Mesenchymal stem cell (in vitro differentiated cells and primary cell): ENCODE data around the gene ZDHHC7.

Source experiments
- DNase-seq: peaks from one replicate; pipeline ENCODE4 v3.0.0-alpha.2; 2013
- H2AFZ ChIP-seq: one replicate; pipeline ENCODE4 v1.6.1; 2013; ENCODE audit warnings: low read depth, mild to moderate bottlenecking, control low read depth, inconsistent platforms, low read length, moderate library complexity
- H2AK5ac ChIP-seq: 2 replicates; pipeline ENCODE4 v1.6.1; 2013; ENCODE audit warnings: low read length, moderate library complexity, mild to moderate bottlenecking, inconsistent platforms; ENCODE audit not compliant: severe bottlenecking
- H2BK120ac ChIP-seq: one replicate; pipeline ENCODE4 v1.6.1; 2013; ENCODE audit warnings: low read depth, mild to moderate bottlenecking, inconsistent platforms, low read length, moderate library complexity
- H2BK12ac ChIP-seq, 2 experiments: one replicate each; pipeline ENCODE4 v1.6.1; 2013; ENCODE audit warnings: inconsistent platforms in 2 of 2, low read length in 2 of 2, mild to moderate bottlenecking in 2 of 2, moderate library complexity in 2 of 2, control low read depth in 1 of 2
- H2BK15ac ChIP-seq: one replicate; pipeline ENCODE4 v1.6.1; 2013; ENCODE audit warnings: mild to moderate bottlenecking, low read depth, inconsistent platforms; ENCODE audit not compliant: poor library complexity, severe bottlenecking
- H2BK5ac ChIP-seq: 2 replicates; pipeline ENCODE4 v1.6.1; 2013; ENCODE audit warnings: low read depth, mild to moderate bottlenecking, low read length, control low read depth, inconsistent platforms; ENCODE audit not compliant: poor library complexity, severe bottlenecking
- H3K14ac ChIP-seq, 2 experiments: one replicate each; pipeline ENCODE4 v1.6.1; 2013; ENCODE audit warnings: inconsistent platforms in 2 of 2, low read length in 2 of 2, control low read depth in 1 of 2, mild to moderate bottlenecking in 1 of 2, moderate library complexity in 1 of 2
- H3K18ac ChIP-seq, 2 experiments: one replicate each; pipeline ENCODE4 v1.6.1; 2013; ENCODE audit warnings: inconsistent platforms in 2 of 2, low read length in 2 of 2, control low read depth in 1 of 2, low read depth in 1 of 2, mild to moderate bottlenecking in 1 of 2
- H3K23ac ChIP-seq, 2 experiments: one replicate each; pipeline ENCODE4 v1.6.1; 2013; ENCODE audit warnings: inconsistent platforms in 2 of 2, low read length in 2 of 2, mild to moderate bottlenecking in 2 of 2, moderate library complexity in 2 of 2, control low read depth in 1 of 2
- H3K27ac ChIP-seq: 2 replicates; pipeline ENCODE4 v1.5.1; 2013; ENCODE audit warnings: mild to moderate bottlenecking, moderate library complexity, low read length, control low read depth, inconsistent platforms; ENCODE audit not compliant: poor library complexity, severe bottlenecking
- H3K27me3 ChIP-seq, 2 experiments: 2 replicates each; pipeline versions ENCODE4 v1.6.1 to v1.7.0; 2013; ENCODE audit warnings: low read length in 2 of 2, mild to moderate bottlenecking in 2 of 2, moderate library complexity in 2 of 2, control low read depth in 1 of 2, inconsistent platforms in 1 of 2; ENCODE audit not compliant: control insufficient read depth in 1 of 2, insufficient read depth in 1 of 2
- H3K36me3 ChIP-seq, 2 experiments: 2 replicates each; pipeline versions ENCODE4 v1.6.1 to v1.7.0; 2013; ENCODE audit warnings: low read length in 2 of 2, control low read depth in 1 of 2, inconsistent platforms in 1 of 2, low read depth in 1 of 2, mild to moderate bottlenecking in 1 of 2; ENCODE audit not compliant: insufficient read depth in 2 of 2, control insufficient read depth in 1 of 2
- H3K4ac ChIP-seq, 2 experiments: one replicate each; pipeline ENCODE4 v1.6.1; 2013; ENCODE audit warnings: inconsistent platforms in 2 of 2, low read length in 2 of 2, mild to moderate bottlenecking in 2 of 2, moderate library complexity in 2 of 2, control low read depth in 1 of 2, low read depth in 1 of 2
- H3K4me1 ChIP-seq: 2 replicates; pipeline ENCODE4 v1.6.1; 2013; ENCODE audit warnings: low read depth, low read length, control low read depth; ENCODE audit not compliant: control insufficient read depth, insufficient read depth
- H3K4me2 ChIP-seq: 2 replicates; pipeline ENCODE4 v1.6.1; 2013; ENCODE audit warnings: low read length, mild to moderate bottlenecking, inconsistent platforms; ENCODE audit not compliant: poor library complexity, severe bottlenecking
- H3K4me3 ChIP-seq, 2 experiments: 2 replicates each; pipeline versions ENCODE4 v1.5.1 to v1.7.0; 2013; ENCODE audit warnings: low read length in 2 of 2, mild to moderate bottlenecking in 2 of 2, control low read depth in 1 of 2, low read depth in 1 of 2; ENCODE audit not compliant: insufficient read depth in 1 of 2
- H3K79me1 ChIP-seq: replicated peaks from 2 replicates; pipeline ENCODE4 v1.6.1; 2013; ENCODE audit warnings: mild to moderate bottlenecking, control low read depth, low read length, inconsistent platforms; ENCODE audit not compliant: poor library complexity, severe bottlenecking
- H3K9ac ChIP-seq: 2 replicates; pipeline ENCODE4 v1.7.0; 2013; ENCODE audit warnings: mild to moderate bottlenecking, low read length, moderate library complexity
- H3K9me3 ChIP-seq: 2 replicates; pipeline ENCODE4 v1.7.0; 2013; ENCODE audit warnings: mild to moderate bottlenecking, low read length; ENCODE audit not compliant: control insufficient read depth
- H4K8ac ChIP-seq: one replicate; pipeline ENCODE4 v1.6.1; 2013; ENCODE audit warnings: inconsistent platforms, mild to moderate bottlenecking, low read length, moderate library complexity
- H4K91ac ChIP-seq: one replicate; pipeline ENCODE4 v1.6.1; 2013; ENCODE audit warnings: mild to moderate bottlenecking, low read length, inconsistent platforms
- WGBS: methylation state at CpG from one replicate; pipeline ENCODE4 v1.1.7; 2013; ENCODE audit warnings: mixed read lengths; 5-methylcytosine and 5-hydroxymethylcytosine counted together

ZDHHC7 gene

DNA sequence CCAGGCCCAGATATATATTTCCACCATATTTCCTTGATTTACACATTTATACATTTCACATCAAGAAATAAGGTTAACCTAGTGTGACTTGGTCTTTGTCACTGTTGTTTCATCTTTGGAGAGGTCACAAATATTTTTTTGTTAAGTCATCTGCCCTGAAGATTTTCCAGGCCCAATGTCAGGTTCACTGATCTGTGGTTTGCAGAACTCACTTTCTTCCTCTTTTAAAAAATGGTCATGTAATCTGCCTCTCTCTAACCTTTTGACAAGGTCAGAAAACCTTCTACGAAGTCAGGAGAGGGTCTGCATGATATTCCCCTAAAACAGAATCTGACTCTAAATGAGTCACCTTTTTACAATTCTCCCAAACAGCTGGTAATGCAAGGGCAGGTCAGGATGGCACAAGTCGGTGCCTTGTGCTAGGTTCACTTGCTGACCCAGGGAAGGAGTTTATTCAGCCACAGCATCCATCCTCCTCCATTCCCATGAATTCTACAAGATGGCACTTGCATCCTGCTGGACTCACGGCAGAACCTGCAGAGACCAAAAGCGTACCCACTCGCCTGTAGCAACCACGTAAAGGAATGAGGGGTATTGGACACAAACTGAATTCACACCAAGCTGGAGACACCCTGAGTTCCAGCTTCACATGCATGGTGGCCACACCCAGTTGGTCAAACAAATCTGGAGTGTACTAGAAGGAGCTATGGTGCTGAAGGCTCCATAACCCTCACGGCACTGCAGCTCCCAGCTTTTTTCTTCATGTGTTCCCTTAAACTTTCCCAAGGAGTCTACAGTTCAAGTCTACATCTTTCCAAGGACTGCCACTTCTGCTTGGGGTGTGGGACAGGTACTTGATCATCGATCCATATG lies 14.7 kb upstream of the ZDHHC7 start:
- H3K18ac ChIP-seq = no peak overlapping the region
- no peak overlapping the region for H3K14ac ChIP-seq
- no peak overlapping the region for H2BK120ac ChIP-seq
- H2BK12ac ChIP-seq = no peak overlapping the region
- 90% methylated on average over 8 of the region's 8 CpGs for WGBS
- H3K23ac ChIP-seq = no peak overlapping the region
- H3K4me1 ChIP-seq = peaks cover 16% of the 10 kb centered on the region
- DNase-seq = no peak
- no peak overlapping the region for H4K8ac ChIP-seq
- no peaks in the 10 kb centered on the region for H3K36me3 ChIP-seq
- no peak overlapping the region for H3K4ac ChIP-seq
- peaks cover 7% of the 10 kb centered on the region for H3K79me1 ChIP-seq
- peak overlapping the region in 1 of 2 experiments; percentile 92 for H3K4me3 ChIP-seq
- no peak overlapping the region for H2BK5ac ChIP-seq
- no peaks in the 10 kb centered on the region for H3K27me3 ChIP-seq
- no peak overlapping the region for H3K27ac ChIP-seq
- no peak overlapping the region for H2BK15ac ChIP-seq
- no peak overlapping the region for H3K4me2 ChIP-seq
- H3K9me3 ChIP-seq = no peaks in the 10 kb centered on the region
- H2AK5ac ChIP-seq = no peak overlapping the region
- peak overlapping the region; percentile 98 for H3K9ac ChIP-seq
- no peak overlapping the region for H2AFZ ChIP-seq
- H4K91ac ChIP-seq = no peak overlapping the region

DNA sequence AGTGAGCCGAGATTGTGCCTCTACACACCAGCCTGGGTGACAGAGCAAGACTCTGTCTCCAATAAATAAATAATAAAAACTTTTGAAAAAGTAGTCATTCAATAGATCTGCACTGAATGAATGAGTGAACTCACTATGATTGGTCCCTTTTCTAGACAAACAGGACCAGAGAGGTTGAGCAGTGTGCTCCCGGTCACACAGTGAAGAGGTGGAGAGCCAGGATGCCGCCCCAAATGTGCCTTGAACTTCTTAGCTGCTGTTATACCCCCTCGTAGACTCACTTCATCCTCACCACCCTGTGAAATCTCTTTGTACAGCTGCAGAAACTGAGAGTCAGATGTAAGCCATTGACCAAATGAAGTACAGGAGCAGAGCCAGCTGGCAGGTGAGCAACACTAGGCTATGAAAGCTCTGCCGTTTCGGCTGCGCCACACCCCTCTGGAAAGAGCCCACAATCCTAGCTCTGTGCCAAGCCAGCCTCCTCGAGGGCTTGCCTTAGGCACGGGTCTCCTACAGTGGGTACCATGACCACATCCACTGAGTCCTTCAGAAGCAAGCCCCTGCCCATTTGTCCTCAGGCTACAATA lies 8.4 kb upstream of the ZDHHC7 start:
- H3K36me3 ChIP-seq = no peaks in the 10 kb centered on the region
- H3K14ac ChIP-seq = no peak overlapping the region
- no peaks in the 10 kb centered on the region for H3K27me3 ChIP-seq
- no peak overlapping the region for H2AK5ac ChIP-seq
- H3K79me1 ChIP-seq = no peaks in the 10 kb centered on the region
- no peak overlapping the region for H3K4ac ChIP-seq
- no peak overlapping the region for H3K9ac ChIP-seq
- no peak overlapping the region for H2BK12ac ChIP-seq
- peak overlapping the region in 1 of 2 experiments; percentile 0 for H3K4me3 ChIP-seq
- no peak overlapping the region for H3K4me2 ChIP-seq
- H3K27ac ChIP-seq = no peak overlapping the region
- WGBS = 88% methylated on average over 8 of the region's 9 CpGs
- DNase-seq = no peak
- no peaks in the 10 kb centered on the region for H3K4me1 ChIP-seq
- H4K91ac ChIP-seq = no peak overlapping the region
- H2BK120ac ChIP-seq = no peak overlapping the region
- H4K8ac ChIP-seq = no peak overlapping the region
- H2BK15ac ChIP-seq = no peak overlapping the region
- H3K18ac ChIP-seq = no peak overlapping the region
- no peak overlapping the region for H3K23ac ChIP-seq
- H2BK5ac ChIP-seq = no peak overlapping the region
- H3K9me3 ChIP-seq = no peaks in the 10 kb centered on the region
- no peak overlapping the region for H2AFZ ChIP-seq

GRCh38 chr16:85018529-85019236 lies 7.3 kb upstream of the ZDHHC7 start:
- no peak overlapping the region for H3K4me3 ChIP-seq
- H3K9me3 ChIP-seq = no peaks in the 10 kb centered on the region
- no peak overlapping the region for H3K27ac ChIP-seq
- no peak overlapping the region for H3K4ac ChIP-seq
- no peaks in the 10 kb centered on the region for H3K4me1 ChIP-seq
- no peaks in the 10 kb centered on the region for H3K27me3 ChIP-seq
- H3K9ac ChIP-seq = no peak overlapping the region
- H3K79me1 ChIP-seq = no peaks in the 10 kb centered on the region
- no peak overlapping the region for H2BK15ac ChIP-seq
- H3K14ac ChIP-seq = no peak overlapping the region
- no peak overlapping the region for H2BK5ac ChIP-seq
- no peak overlapping the region for H4K8ac ChIP-seq
- DNase-seq = no peak
- H2BK120ac ChIP-seq = no peak overlapping the region
- H2AK5ac ChIP-seq = no peak overlapping the region
- no peak overlapping the region for H4K91ac ChIP-seq
- H3K23ac ChIP-seq = no peak overlapping the region
- no peak overlapping the region for H3K18ac ChIP-seq
- 87% methylated on average over 19 of the region's 19 CpGs for WGBS
- no peak overlapping the region for H2BK12ac ChIP-seq
- no peak overlapping the region for H3K4me2 ChIP-seq
- H3K36me3 ChIP-seq = no peaks in the 10 kb centered on the region
- H2AFZ ChIP-seq = no peak overlapping the region

DNA sequence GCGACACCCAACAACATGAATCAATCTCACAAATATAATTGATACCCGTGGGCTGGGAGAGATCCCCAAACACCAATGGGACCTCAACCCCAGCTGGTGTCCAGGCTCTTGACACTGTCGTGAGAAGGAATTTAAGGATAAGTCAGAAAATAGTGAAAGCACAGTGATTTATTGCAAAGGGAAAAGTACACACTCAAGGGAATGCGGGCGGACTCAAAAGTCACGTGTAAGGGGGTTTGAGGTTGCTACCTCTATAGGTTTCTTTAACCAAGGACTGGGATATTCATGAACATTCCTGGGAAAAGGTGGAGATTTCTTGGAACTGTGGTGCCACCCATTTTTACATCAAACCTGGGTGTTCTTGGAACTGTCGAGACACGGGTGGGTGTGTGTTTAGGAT lies 6.3 kb upstream of the ZDHHC7 start:
- no peak overlapping the region for H2BK5ac ChIP-seq
- no peak overlapping the region for H2BK12ac ChIP-seq
- no peaks in the 10 kb centered on the region for H3K27me3 ChIP-seq
- no peak overlapping the region for H4K91ac ChIP-seq
- H3K18ac ChIP-seq = no peak overlapping the region
- H2BK120ac ChIP-seq = no peak overlapping the region
- no peaks in the 10 kb centered on the region for H3K36me3 ChIP-seq
- H3K9me3 ChIP-seq = no peaks in the 10 kb centered on the region
- no peak for DNase-seq
- H3K4me1 ChIP-seq = no peaks in the 10 kb centered on the region
- no peak overlapping the region for H3K27ac ChIP-seq
- H3K79me1 ChIP-seq = no peaks in the 10 kb centered on the region
- H3K4ac ChIP-seq = no peak overlapping the region
- H3K23ac ChIP-seq = no peak overlapping the region
- H3K4me3 ChIP-seq = no peak overlapping the region
- H3K4me2 ChIP-seq = no peak overlapping the region
- WGBS = 82% methylated on average over 8 of the region's 8 CpGs
- H3K14ac ChIP-seq = no peak overlapping the region
- no peak overlapping the region for H3K9ac ChIP-seq
- H2AK5ac ChIP-seq = no peak overlapping the region
- H2AFZ ChIP-seq = no peak overlapping the region
- H2BK15ac ChIP-seq = no peak overlapping the region
- no peak overlapping the region for H4K8ac ChIP-seq
